Endothelial cell (in vitro differentiated cells): ENCODE results near the gene CDH3. TPM values are rescaled to one million over a fixed set of nuclear protein-coding genes. Genes with fewer than 3 reads are reported as not detected.
A peak's percentile ranks its signal among the peaks of the same experiment; 100 is the strongest.

Experiments used
- DNase-seq: peaks from one replicate; pipeline ENCODE4 v3.0.0; 2021; ENCODE audit warnings: low spot score
- H3K27ac Mint-ChIP-seq: one replicate; pipeline ENCODE4 v1.8.0; 2021; ENCODE audit warnings: mixed read lengths, inconsistent platforms; ENCODE audit not compliant: unreplicated experiment
- H3K27me3 Mint-ChIP-seq: one replicate; pipeline ENCODE4 v1.8.0; 2021; ENCODE audit warnings: mild to moderate bottlenecking, moderate library complexity, mixed read lengths, inconsistent platforms; ENCODE audit not compliant: unreplicated experiment
- H3K36me3 Mint-ChIP-seq: one replicate; pipeline ENCODE4 v1.8.0; 2021; ENCODE audit warnings: mild to moderate bottlenecking, low read depth, mixed read lengths, inconsistent platforms; ENCODE audit not compliant: unreplicated experiment
- H3K4me1 Mint-ChIP-seq: one replicate; pipeline ENCODE4 v1.8.0; 2021; ENCODE audit warnings: mild to moderate bottlenecking, mixed read lengths, inconsistent platforms; ENCODE audit not compliant: unreplicated experiment
- H3K4me3 Mint-ChIP-seq: one replicate; pipeline ENCODE4 v1.8.0; 2021; ENCODE audit warnings: mild to moderate bottlenecking, mixed read lengths, inconsistent platforms; ENCODE audit not compliant: unreplicated experiment
- H3K9me3 Mint-ChIP-seq: one replicate; pipeline ENCODE4 v1.8.0; 2021; ENCODE audit warnings: mixed read lengths, inconsistent platforms; ENCODE audit not compliant: unreplicated experiment
- total RNA-seq: library from RNA; stranded (reverse); fragmentation: NEBNext Ultra II Directional; extraction: Animal tissue kit (Norgen Biotek cat#: 25700); gene quantifications from one replicate; pipeline ENCODE4 v1.2.1, GENCODE V29; 2021; ENCODE audit not compliant: unreplicated experiment
- TF ChIP-seq, protein P1 (sequence below): fragments of 200-600 bp; sonication (generic); IDR thresholded peaks from one replicate; pipeline ENCODE4 v1.5.0; 2021; ENCODE audit warnings: antibody characterized with exemption; ENCODE audit not compliant: unreplicated experiment

The CDH3 gene
- total RNA-seq, 1 donor from 2014 or later, result 3.2 TPM

DNA sequence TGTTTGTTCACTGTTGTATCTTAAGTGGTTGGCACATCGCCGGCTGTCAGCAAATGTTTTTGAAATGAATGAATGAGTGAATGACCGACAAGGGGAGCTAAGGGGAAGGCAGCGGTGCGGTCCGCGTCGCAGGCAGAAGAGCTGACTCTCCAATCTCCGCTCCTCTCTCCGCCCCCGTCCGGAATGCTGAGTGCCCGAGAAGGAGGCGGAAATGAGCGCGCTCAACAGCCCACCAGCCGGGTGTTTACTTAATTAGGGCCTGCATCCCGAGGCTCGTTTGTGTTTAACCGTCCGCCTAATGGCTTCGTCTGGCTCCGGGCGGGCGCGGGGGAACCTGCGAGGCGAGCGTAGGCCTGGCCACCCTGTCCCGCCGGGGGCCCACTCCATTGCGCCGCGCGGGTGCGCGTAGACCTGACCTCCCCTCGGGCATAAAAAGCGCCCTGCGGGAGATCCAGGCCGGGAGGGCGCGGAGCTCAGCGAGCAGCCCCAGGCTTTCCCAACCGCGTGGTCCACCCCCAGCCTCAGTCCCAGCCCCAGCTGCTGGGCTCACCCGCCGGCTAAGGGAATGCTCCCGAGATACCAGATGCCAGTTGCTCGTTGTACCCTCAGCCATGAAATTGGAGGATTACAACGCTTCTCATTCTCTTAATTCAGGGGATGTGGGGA is 2.5 kb upstream of the CDH3 start:
- H3K4me1 Mint-ChIP-seq, result peaks cover 11% of the 10 kb centered on the region
- DNase-seq, result peak; percentile 51
- H3K9me3 Mint-ChIP-seq, result no peaks in the 10 kb centered on the region
- no peaks in the 10 kb centered on the region for H3K36me3 Mint-ChIP-seq
- peak overlapping the region; percentile 79 for H3K4me3 Mint-ChIP-seq
- peaks cover 10% of the 10 kb centered on the region for H3K27me3 Mint-ChIP-seq
- TF ChIP-seq, protein P1, sequence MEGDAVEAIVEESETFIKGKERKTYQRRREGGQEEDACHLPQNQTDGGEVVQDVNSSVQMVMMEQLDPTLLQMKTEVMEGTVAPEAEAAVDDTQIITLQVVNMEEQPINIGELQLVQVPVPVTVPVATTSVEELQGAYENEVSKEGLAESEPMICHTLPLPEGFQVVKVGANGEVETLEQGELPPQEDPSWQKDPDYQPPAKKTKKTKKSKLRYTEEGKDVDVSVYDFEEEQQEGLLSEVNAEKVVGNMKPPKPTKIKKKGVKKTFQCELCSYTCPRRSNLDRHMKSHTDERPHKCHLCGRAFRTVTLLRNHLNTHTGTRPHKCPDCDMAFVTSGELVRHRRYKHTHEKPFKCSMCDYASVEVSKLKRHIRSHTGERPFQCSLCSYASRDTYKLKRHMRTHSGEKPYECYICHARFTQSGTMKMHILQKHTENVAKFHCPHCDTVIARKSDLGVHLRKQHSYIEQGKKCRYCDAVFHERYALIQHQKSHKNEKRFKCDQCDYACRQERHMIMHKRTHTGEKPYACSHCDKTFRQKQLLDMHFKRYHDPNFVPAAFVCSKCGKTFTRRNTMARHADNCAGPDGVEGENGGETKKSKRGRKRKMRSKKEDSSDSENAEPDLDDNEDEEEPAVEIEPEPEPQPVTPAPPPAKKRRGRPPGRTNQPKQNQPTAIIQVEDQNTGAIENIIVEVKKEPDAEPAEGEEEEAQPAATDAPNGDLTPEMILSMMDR, result no peak
- H3K27ac Mint-ChIP-seq, result peak overlapping the region; percentile 83

DNA sequence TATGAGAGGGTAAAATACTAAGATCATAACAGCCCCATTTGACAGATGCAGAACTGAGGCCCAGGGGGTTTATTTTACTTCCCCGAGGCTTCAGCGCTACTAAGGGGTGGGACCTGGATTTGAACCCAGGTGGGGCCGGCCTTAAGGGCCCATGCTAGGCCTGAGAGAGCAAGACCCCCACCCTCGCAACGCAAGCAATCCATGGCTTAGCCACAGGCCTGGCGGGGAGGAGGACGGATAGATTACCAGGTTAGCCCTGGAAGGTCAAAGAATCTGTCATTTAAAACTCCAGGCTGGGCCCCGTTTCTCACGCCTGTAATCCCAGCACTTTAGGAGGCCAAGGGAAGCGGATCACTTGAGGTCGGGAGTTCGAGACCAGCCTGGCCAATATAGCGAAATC is 1.9 kb upstream of the CDH3 start:
- Mint-ChIP-seq H3K4me1 (peaks cover 11% of the 10 kb centered on the region), H3K36me3 (no peaks in the 10 kb centered on the region), H3K27me3 (peaks cover 7% of the 10 kb centered on the region), H3K9me3 (no peaks in the 10 kb centered on the region), H3K27ac (no peak overlapping the region), H3K4me3 (no peak overlapping the region)
- DNase-seq, result no peak
- TF ChIP-seq, protein P1, result no peak

GRCh38 chr16:68643847-68644246 is 1.3 kb upstream of the CDH3 start:
- Mint-ChIP-seq H3K27me3 (peaks cover 5% of the 10 kb centered on the region), H3K9me3 (no peaks in the 10 kb centered on the region), H3K4me3 (peak overlapping the region; percentile 6), H3K27ac (no peak overlapping the region), H3K36me3 (no peaks in the 10 kb centered on the region), H3K4me1 (peaks cover 11% of the 10 kb centered on the region)
- TF ChIP-seq, protein P1, result no peak
- no peak for DNase-seq

DNA sequence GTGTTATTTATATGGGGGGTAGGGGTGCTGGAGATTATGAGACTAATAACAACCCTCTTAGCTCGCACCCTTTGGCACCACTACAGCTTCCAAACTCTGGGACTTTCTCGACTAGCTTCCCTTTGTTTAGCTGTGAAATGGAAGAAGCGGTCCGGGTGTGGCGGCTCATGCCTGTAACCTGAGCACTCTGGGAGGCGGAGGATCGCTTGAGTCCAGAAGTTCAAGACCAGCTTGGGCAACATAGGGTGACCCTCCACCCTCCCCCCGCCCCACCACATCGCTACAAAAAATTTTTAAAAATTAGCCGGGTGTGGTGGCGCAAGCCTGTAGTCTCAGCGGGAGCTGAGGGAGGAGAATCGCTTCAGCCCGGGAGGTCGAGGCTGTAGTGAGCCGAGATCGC is 814 bp upstream of the CDH3 start:
- DNase-seq, result no peak
- peak overlapping the region; percentile 79 for H3K4me3 Mint-ChIP-seq
- H3K9me3 Mint-ChIP-seq, result no peaks in the 10 kb centered on the region
- no peak overlapping the region for H3K27ac Mint-ChIP-seq
- H3K36me3 Mint-ChIP-seq, result no peaks in the 10 kb centered on the region
- TF ChIP-seq, protein P1, result no peak
- H3K27me3 Mint-ChIP-seq, result peaks cover 5% of the 10 kb centered on the region
- H3K4me1 Mint-ChIP-seq, result peaks cover 11% of the 10 kb centered on the region

DNA sequence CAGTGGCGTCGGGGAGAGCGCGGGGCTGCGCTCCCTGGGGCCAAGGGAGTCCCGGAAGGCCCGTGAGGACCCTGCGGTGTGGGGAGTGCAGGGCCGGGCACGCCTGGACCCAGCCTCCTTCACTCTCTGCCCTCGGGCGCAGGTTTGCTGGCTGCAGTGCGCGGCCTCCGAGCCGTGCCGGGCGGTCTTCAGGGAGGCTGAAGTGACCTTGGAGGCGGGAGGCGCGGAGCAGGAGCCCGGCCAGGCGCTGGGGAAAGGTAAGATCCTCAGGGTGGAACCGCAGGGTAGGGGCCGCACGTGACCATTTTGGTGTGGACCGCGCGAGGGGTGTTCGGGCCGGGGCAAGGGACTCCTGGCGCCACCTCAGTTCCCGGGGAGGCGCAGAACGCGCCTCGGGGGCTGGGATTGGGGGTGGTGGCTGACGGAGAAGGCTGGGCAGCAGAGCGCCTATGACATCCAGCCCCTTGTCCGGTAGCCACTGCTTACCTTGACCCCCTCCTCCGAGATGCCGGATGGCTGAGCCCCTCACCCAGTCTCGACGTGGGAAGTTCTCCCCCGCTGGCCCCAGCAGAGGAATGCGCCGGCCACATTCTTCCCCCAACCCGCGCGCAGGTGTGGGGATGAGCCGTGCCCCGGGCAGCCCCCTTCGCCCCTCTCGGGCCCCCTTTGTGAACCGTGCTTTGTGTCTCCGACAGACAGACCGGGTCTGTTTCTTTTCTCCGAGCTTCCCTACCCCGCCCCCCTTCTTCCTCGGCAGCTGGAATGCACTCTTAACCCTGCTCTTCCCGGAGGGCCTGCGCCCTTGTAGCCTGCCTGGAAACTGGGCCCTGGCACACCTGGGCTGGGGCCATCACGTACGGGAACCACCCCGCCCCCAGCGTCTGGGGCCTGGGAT is 631 bp downstream of the CDH3 start:
- TF ChIP-seq, protein P1, result no peak
- H3K27ac Mint-ChIP-seq, result no peak overlapping the region
- H3K27me3 Mint-ChIP-seq, result peaks cover 5% of the 10 kb centered on the region
- peaks cover 11% of the 10 kb centered on the region for H3K4me1 Mint-ChIP-seq
- H3K36me3 Mint-ChIP-seq, result no peaks in the 10 kb centered on the region
- peak overlapping the region; percentile 85 for H3K4me3 Mint-ChIP-seq
- DNase-seq, result peak; percentile 37
- no peaks in the 10 kb centered on the region for H3K9me3 Mint-ChIP-seq
